ENCODE data around the gene POLE. TPM values are rescaled to one million over a fixed set of nuclear protein-coding genes. Genes with fewer than 3 reads are reported as not detected.

Gene POLE
- total and polyA plus RNA-seq, 8 donors = 7.2 to 45.7 (median 16.0) TPM

GRCh38 chr12:132727091-132727794 is 40.1 kb upstream of the POLE start:
- FAIRE-seq (no peak), ATAC-seq (peak in 3 of 4 donors; percentile 22 to 33 (median 29)), DNase-seq (no peak)
- Histone ChIP-seq H3K36me3 (peaks cover 6 to 55% (median 11%) of the 10 kb centered on the region in 3 donors), H3K27ac (no peak overlapping the region), H3K4me1 (no peaks in the 10 kb centered on the region), H3K9me3 (no peaks in the 10 kb centered on the region), H3K27me3 (no peaks in the 10 kb centered on the region), H3K4me3 (no peak overlapping the region)
- WGBS, 2 donors = 95 to 97% methylated on average over 37 of the region's 37 CpGs
- no peak for TF ChIP-seq CTCF (IDR thresholded peaks at IDR 0.05)
- intact Hi-C loops (cut with DNase I) = no loop called here

GRCh38 chr12:132726386-132726785 is 39.2 kb upstream of the POLE start:
- Histone ChIP-seq H3K27ac (no peak overlapping the region), H3K36me3 (peaks cover 6 to 50% (median 7%) of the 10 kb centered on the region in 3 donors), H3K27me3 (no peaks in the 10 kb centered on the region), H3K4me3 (no peak overlapping the region), H3K4me1 (no peaks in the 10 kb centered on the region), H3K9me3 (no peaks in the 10 kb centered on the region)
- FAIRE-seq (no peak), ATAC-seq (no peak), DNase-seq (no peak)
- TF ChIP-seq CTCF (IDR thresholded peaks at IDR 0.05) = no peak
- whole genome bisulfite sequencing, 2 donors = 94 to 96% methylated on average over 12 of the region's 12 CpGs
- intact Hi-C loops (cut with DNase I) = no loop called here

- Histone ChIP-seq H3K4me1 (no peaks in the 10 kb centered on the region), H3K9me3 (no peaks in the 10 kb centered on the region), H3K27me3 (no peaks in the 10 kb centered on the region), H3K36me3 (peaks cover 6 to 51% (median 7%) of the 10 kb centered on the region in 3 donors), H3K27ac (no peak overlapping the region), H3K4me3 (no peak overlapping the region)
- no peak for ATAC-seq
- WGBS, 2 donors = 86 to 89% methylated on average over 30 of the region's 30 CpGs
- intact Hi-C loops (cut with DNase I) = no loop called here
- no peak for TF ChIP-seq CTCF (IDR thresholded peaks at IDR 0.05)
- FAIRE-seq = no peak
- no peak for DNase-seq
Measured at GRCh38 chr12:132724506-132725241, 37.5 kb upstream of the POLE start.

GRCh38 chr12:132723764-132724140 is 36.6 kb upstream of the POLE start:
- no peak for TF ChIP-seq CTCF (IDR thresholded peaks at IDR 0.05)
- intact Hi-C loops (cut with DNase I) = no loop called here
- H3K4me3 ChIP-seq = no peak overlapping the region
- no peak overlapping the region for H3K27ac ChIP-seq
- H3K27me3 ChIP-seq = no peaks in the 10 kb centered on the region
- FAIRE-seq (no peak), ATAC-seq (no peak), DNase-seq (no peak)
- WGBS, 2 donors = 89 to 91% methylated on average over 2 of the region's 2 CpGs
- H3K4me1 ChIP-seq = no peaks in the 10 kb centered on the region
- H3K9me3 ChIP-seq = no peaks in the 10 kb centered on the region
- H3K36me3 ChIP-seq = peaks cover 9 to 57% (median 15%) of the 10 kb centered on the region in 3 donors
